Dermis blood vessel endothelial cell (primary cell): ENCODE measurements around the gene PTHLH. TPM values are rescaled to one million over a fixed set of nuclear protein-coding genes. Genes with fewer than 3 reads are reported as not detected.
A peak's percentile ranks its signal among the peaks of the same experiment; 100 is the strongest.

ENCODE experiments used
- DNase-seq: peaks from one replicate; pipeline ENCODE4 v3.0.0; 2010
- total RNA-seq: library from RNA; depleted of rRNA; stranded (reverse); fragments of >200 nt; gene quantifications from 2 replicates; pipeline ENCODE4 v1.2.3, GENCODE V29; 2014

The PTHLH gene
- not detected in 2 replicates for total RNA-seq

GRCh38 chr12:27972721-27973120 lies at the start of gene PTHLH:
PTHLH (minus strand) TSS chr12:27972733; CDS start chr12:27969494, 3,239 bp downstream.
- no peak for DNase-seq

- DNase-seq = no peak
Observed at GRCh38 chr12:28021704-28022103, 49.2 kb upstream of the PTHLH start.

- no peak for DNase-seq
Observed at GRCh38 chr12:28017873-28018255, 45.3 kb upstream of the PTHLH start.

- no peak for DNase-seq
Observed at GRCh38 chr12:28017126-28017872, 44.8 kb upstream of the PTHLH start.

GRCh38 chr12:28015165-28015564 lies 42.6 kb upstream of the PTHLH start:
- DNase-seq = no peak

- DNase-seq = no peak
Observed at GRCh38 chr12:28014196-28014595, 41.7 kb upstream of the PTHLH start.

- no peak for DNase-seq
Observed at GRCh38 chr12:28012333-28012918, 39.9 kb upstream of the PTHLH start.

- no peak for DNase-seq
Observed at GRCh38 chr12:28010036-28010435, 37.5 kb upstream of the PTHLH start.

- DNase-seq = no peak
Observed at GRCh38 chr12:27999970-28000369, 27.4 kb upstream of the PTHLH start.

GRCh38 chr12:27999521-27999920 lies 27.0 kb upstream of the PTHLH start:
- DNase-seq = no peak

- DNase-seq = no peak
Observed at GRCh38 chr12:27998658-27999057, 26.1 kb upstream of the PTHLH start.

- no peak for DNase-seq
Observed at GRCh38 chr12:27998170-27998569, 25.6 kb upstream of the PTHLH start.

GRCh38 chr12:27996761-27997160 lies 24.2 kb upstream of the PTHLH start:
- no peak for DNase-seq

- DNase-seq = no peak
Observed at GRCh38 chr12:27995406-27995805, 22.9 kb upstream of the PTHLH start.

GRCh38 chr12:27988594-27989233 lies 16.2 kb upstream of the PTHLH start:
- DNase-seq = no peak

GRCh38 chr12:27987331-27987730 lies 14.8 kb upstream of the PTHLH start:
- no peak for DNase-seq

- DNase-seq = no peak
Observed at GRCh38 chr12:27984275-27984674, 11.7 kb upstream of the PTHLH start.

GRCh38 chr12:27982951-27983350 lies 10.4 kb upstream of the PTHLH start:
- DNase-seq = no peak

- no peak for DNase-seq
Observed at GRCh38 chr12:27982385-27982784, 9.9 kb upstream of the PTHLH start.

GRCh38 chr12:27981874-27982273 lies 9.3 kb upstream of the PTHLH start:
- DNase-seq = no peak

- DNase-seq = no peak
Observed at GRCh38 chr12:27979145-27979544, 6.6 kb upstream of the PTHLH start.

- peak; percentile 70 for DNase-seq
Observed at GRCh38 chr12:27975222-27976136, 2.9 kb upstream of the PTHLH start.

- no peak for DNase-seq
Observed at GRCh38 chr12:27974735-27975221, 2.2 kb upstream of the PTHLH start.
